Fibroblast of the aortic adventitia (primary cell): Measurements from ENCODE around the gene ARHGEF9. TPM values are rescaled to one million over a fixed set of nuclear protein-coding genes. Genes with fewer than 3 reads are reported as not detected.

Experiments
- DNase-seq: peaks from one replicate; pipeline ENCODE4 v3.0.0-alpha.2; 2010; ENCODE audit warnings: low read depth
- H3K4me3 ChIP-seq: 2 replicates; pipeline ENCODE4 v1.5.1; 2011; ENCODE audit warnings: low read depth, mild to moderate bottlenecking, control low read depth, low read length, moderate library complexity
- total RNA-seq: library from RNA; depleted of rRNA; stranded (reverse); fragments of >200 nt; gene quantifications from 2 replicates; pipeline ENCODE4 v1.2.3, GENCODE V29; 2012; ENCODE audit warnings: low replicate concordance
- TF ChIP-seq, protein P1 (sequence below): IDR thresholded peaks from 2 replicates; pipeline ENCODE4 v1.5.1; 2011; ENCODE audit warnings: mild to moderate bottlenecking, low read length, control low read depth, inconsistent platforms; ENCODE audit not compliant: insufficient read depth

Gene ARHGEF9
- total RNA-seq, 1 donor = 13.8 TPM

DNA sequence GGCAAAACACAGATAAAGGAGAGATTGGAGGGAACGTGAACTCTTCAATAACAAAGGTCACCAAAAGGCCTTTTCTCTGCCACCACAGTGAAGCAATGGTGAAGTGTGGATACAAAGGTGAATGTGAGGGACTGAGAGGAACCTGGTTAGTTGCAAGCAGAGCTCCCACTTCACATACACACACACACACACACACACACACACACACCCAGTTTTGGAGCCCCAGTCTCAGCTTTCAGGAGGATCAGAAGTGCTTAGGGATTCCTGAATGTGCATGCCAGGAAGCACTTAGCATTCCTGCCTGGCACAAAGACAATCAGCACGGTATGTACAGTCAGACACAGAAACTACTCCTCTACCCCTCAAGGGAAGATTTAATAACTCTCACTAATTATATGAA lies 71.5 kb downstream of the ARHGEF9 start:
- peak; percentile 9 for DNase-seq
- H3K4me3 ChIP-seq = no peak overlapping the region
- TF ChIP-seq, protein P1, sequence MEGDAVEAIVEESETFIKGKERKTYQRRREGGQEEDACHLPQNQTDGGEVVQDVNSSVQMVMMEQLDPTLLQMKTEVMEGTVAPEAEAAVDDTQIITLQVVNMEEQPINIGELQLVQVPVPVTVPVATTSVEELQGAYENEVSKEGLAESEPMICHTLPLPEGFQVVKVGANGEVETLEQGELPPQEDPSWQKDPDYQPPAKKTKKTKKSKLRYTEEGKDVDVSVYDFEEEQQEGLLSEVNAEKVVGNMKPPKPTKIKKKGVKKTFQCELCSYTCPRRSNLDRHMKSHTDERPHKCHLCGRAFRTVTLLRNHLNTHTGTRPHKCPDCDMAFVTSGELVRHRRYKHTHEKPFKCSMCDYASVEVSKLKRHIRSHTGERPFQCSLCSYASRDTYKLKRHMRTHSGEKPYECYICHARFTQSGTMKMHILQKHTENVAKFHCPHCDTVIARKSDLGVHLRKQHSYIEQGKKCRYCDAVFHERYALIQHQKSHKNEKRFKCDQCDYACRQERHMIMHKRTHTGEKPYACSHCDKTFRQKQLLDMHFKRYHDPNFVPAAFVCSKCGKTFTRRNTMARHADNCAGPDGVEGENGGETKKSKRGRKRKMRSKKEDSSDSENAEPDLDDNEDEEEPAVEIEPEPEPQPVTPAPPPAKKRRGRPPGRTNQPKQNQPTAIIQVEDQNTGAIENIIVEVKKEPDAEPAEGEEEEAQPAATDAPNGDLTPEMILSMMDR = no peak

GRCh38 chrX:63708801-63709200 lies 76.2 kb downstream of the ARHGEF9 start:
- TF ChIP-seq, protein P1 = no peak
- DNase-seq = no peak
- no peak overlapping the region for H3K4me3 ChIP-seq

- no peak for DNase-seq
- no peak overlapping the region for H3K4me3 ChIP-seq
- TF ChIP-seq, protein P1 = no peak
Measured at GRCh38 chrX:63702556-63702955, 82.5 kb downstream of the ARHGEF9 start.

GRCh38 chrX:63686878-63687714 lies 97.9 kb downstream of the ARHGEF9 start:
- peak; percentile 67 for DNase-seq
- H3K4me3 ChIP-seq = no peak overlapping the region

GRCh38 chrX:63680423-63680822 lies 104.6 kb downstream of the ARHGEF9 start:
- TF ChIP-seq, protein P1 = no peak
- no peak overlapping the region for H3K4me3 ChIP-seq
- no peak for DNase-seq

More at GRCh38 chrX:63686878-63687714, 97.9 kb downstream of the ARHGEF9 start:
- TF ChIP-seq, protein P1 = peak; percentile 84

- TF ChIP-seq, protein P1 = no peak
- no peak overlapping the region for H3K4me3 ChIP-seq
- DNase-seq = no peak
Measured at GRCh38 chrX:63679432-63679831, 105.6 kb downstream of the ARHGEF9 start.
